ENCODE results near the gene FNDC3B.
"Not testable (repeated sequence)": the region's sequence is repeated elsewhere in the genome, so short reads cannot be mapped to it uniquely, and the experiment has no call there.

Gene FNDC3B

GRCh38 chr3:172076212-172076611 lies 36.8 kb downstream of the FNDC3B start:
- DNase-seq = no peak

GRCh38 chr3:172077197-172077757 lies 37.9 kb downstream of the FNDC3B start:
- DNase-seq = no peak

- no peak for DNase-seq
Measured at GRCh38 chr3:172078244-172078643, 38.9 kb downstream of the FNDC3B start.

- DNase-seq = no peak
Measured at GRCh38 chr3:172078721-172079120, 39.3 kb downstream of the FNDC3B start.

GRCh38 chr3:172079326-172079976 lies 40.1 kb downstream of the FNDC3B start:
- DNase-seq = no peak

GRCh38 chr3:172080503-172080902 lies 41.1 kb downstream of the FNDC3B start:
- no peak for DNase-seq

- DNase-seq = no peak
Measured at GRCh38 chr3:172082269-172082668, 42.9 kb downstream of the FNDC3B start.

GRCh38 chr3:172082820-172083513 lies 43.6 kb downstream of the FNDC3B start:
- DNase-seq = no peak

GRCh38 chr3:172083995-172084409 lies 44.6 kb downstream of the FNDC3B start:
- no peak for DNase-seq

- DNase-seq = no peak
Measured at GRCh38 chr3:172084871-172085556, 45.6 kb downstream of the FNDC3B start.

GRCh38 chr3:172085557-172085895 lies 46.1 kb downstream of the FNDC3B start:
- no peak for DNase-seq

GRCh38 chr3:172086071-172086470 lies 46.7 kb downstream of the FNDC3B start:
- DNase-seq = no peak

- DNase-seq = no peak
Measured at GRCh38 chr3:172087198-172087597, 47.8 kb downstream of the FNDC3B start.

- no peak for DNase-seq
Measured at GRCh38 chr3:172087602-172088580, 48.5 kb downstream of the FNDC3B start.

GRCh38 chr3:172089250-172089649 lies 49.9 kb downstream of the FNDC3B start:
- DNase-seq = no peak

- DNase-seq = no peak
Measured at GRCh38 chr3:172090035-172090434, 50.7 kb downstream of the FNDC3B start.

GRCh38 chr3:172092658-172093057 lies 53.3 kb downstream of the FNDC3B start:
- DNase-seq = no peak

- DNase-seq = not testable (repeated sequence)
Measured at GRCh38 chr3:172093581-172094443, 54.4 kb downstream of the FNDC3B start.

GRCh38 chr3:172094621-172095557 lies 55.5 kb downstream of the FNDC3B start:
- DNase-seq = peak; percentile 43

- DNase-seq = no peak
Measured at GRCh38 chr3:172096881-172097420, 57.6 kb downstream of the FNDC3B start.

Measured in stimulated activated CD8-positive, alpha-beta memory T cell treated with anti-CD3 and anti-CD28 coated beads, Interleukin-4, amount 100 ng/mL, for 48 hours (primary cell).